ENCODE results near the gene DCLRE1A.
"Not testable (repeated sequence)": the region's sequence is repeated elsewhere in the genome, so short reads cannot be mapped to it uniquely, and the experiment has no call there.

The DCLRE1A gene

GRCh38 chr10:113856563-113856962 lies 2.7 kb upstream of the DCLRE1A start:
- DNase-seq = no peak

- DNase-seq = peak; percentile 77
Observed at GRCh38 chr10:113854761-113855588, 1.1 kb upstream of the DCLRE1A start.

GRCh38 chr10:113853578-113854012 lies 287 bp downstream of the DCLRE1A start:
- DNase-seq = no peak

GRCh38 chr10:113849946-113850345 lies 3.9 kb downstream of the DCLRE1A start:
- DNase-seq = no peak

- no peak for DNase-seq
Observed at GRCh38 chr10:113849140-113849803, 4.6 kb downstream of the DCLRE1A start.

GRCh38 chr10:113846036-113846435 lies 7.8 kb downstream of the DCLRE1A start:
- DNase-seq = no peak

- DNase-seq = no peak
Observed at GRCh38 chr10:113843972-113844485, 9.9 kb downstream of the DCLRE1A start.

- DNase-seq = no peak
Observed at GRCh38 chr10:113842171-113842570, 11.7 kb downstream of the DCLRE1A start.

- DNase-seq = not testable (repeated sequence)
Observed at GRCh38 chr10:113828567-113828966, 25.3 kb downstream of the DCLRE1A start.

- no peak for DNase-seq
Observed at GRCh38 chr10:113825791-113826190, 28.1 kb downstream of the DCLRE1A start.

- no peak for DNase-seq
Observed at GRCh38 chr10:113823389-113823788, 30.5 kb downstream of the DCLRE1A start.

- no peak for DNase-seq
Observed at GRCh38 chr10:113822174-113822573, 31.7 kb downstream of the DCLRE1A start.

GRCh38 chr10:113821306-113821705 lies 32.6 kb downstream of the DCLRE1A start:
- DNase-seq = not testable (repeated sequence)

GRCh38 chr10:113820507-113820906 lies 33.4 kb downstream of the DCLRE1A start:
- DNase-seq = no peak

GRCh38 chr10:113819989-113820388 lies 33.9 kb downstream of the DCLRE1A start:
- DNase-seq = no peak

- not testable (repeated sequence) for DNase-seq
Observed at GRCh38 chr10:113814700-113815099, 39.2 kb downstream of the DCLRE1A start.

- no peak for DNase-seq
Observed at GRCh38 chr10:113808168-113808567, 45.7 kb downstream of the DCLRE1A start.

- no peak for DNase-seq
Observed at GRCh38 chr10:113806503-113806902, 47.4 kb downstream of the DCLRE1A start.

- DNase-seq = no peak
Observed at GRCh38 chr10:113802997-113803396, 50.9 kb downstream of the DCLRE1A start.

- DNase-seq = no peak
Observed at GRCh38 chr10:113801569-113801968, 52.3 kb downstream of the DCLRE1A start.

- DNase-seq = no peak
Observed at GRCh38 chr10:113791691-113792090, 62.2 kb downstream of the DCLRE1A start.

- no peak for DNase-seq
Observed at GRCh38 chr10:113788604-113789083, 65.2 kb downstream of the DCLRE1A start.
